ENCODE results near the gene WDR91.

Gene WDR91

GRCh38 chr7:135201350-135201749, 10.0 kb downstream of the WDR91 start:
- DNase-seq (ENCODE audit: low spot score) = no peak
- TF ChIP-seq CTCF (IDR thresholded peaks at IDR 0.05; ENCODE audit: borderline replicate concordance, control extremely low read depth, extremely low read depth, insufficient read depth, missing control alignments) = no peak
- in situ Hi-C loops (cut with MboI; ENCODE audit: low sequenced_read_pairs, unreplicated experiment) = no loop called here

GRCh38 chr7:135200821-135201331, 10.4 kb downstream of the WDR91 start:
- in situ Hi-C loops (cut with MboI; ENCODE audit: low sequenced_read_pairs, unreplicated experiment) = no loop called here
- DNase-seq (ENCODE audit: low spot score) = no peak
- TF ChIP-seq CTCF (IDR thresholded peaks at IDR 0.05; ENCODE audit: borderline replicate concordance, control extremely low read depth, extremely low read depth, insufficient read depth, missing control alignments) = no peak

GRCh38 chr7:135199439-135199838, 11.9 kb downstream of the WDR91 start:
- DNase-seq (ENCODE audit: low spot score) = no peak
- in situ Hi-C loops (cut with MboI; ENCODE audit: low sequenced_read_pairs, unreplicated experiment) = no loop called here
- TF ChIP-seq CTCF (IDR thresholded peaks at IDR 0.05; ENCODE audit: borderline replicate concordance, control extremely low read depth, extremely low read depth, insufficient read depth, missing control alignments) = no peak

- DNase-seq (ENCODE audit: low spot score) = no peak
- in situ Hi-C loops (cut with MboI; ENCODE audit: low sequenced_read_pairs, unreplicated experiment) = no loop called here
- no peak for TF ChIP-seq CTCF (IDR thresholded peaks at IDR 0.05; ENCODE audit: borderline replicate concordance, control extremely low read depth, extremely low read depth, insufficient read depth, missing control alignments)
These were observed 13.2 kb downstream of the WDR91 start for GRCh38 chr7:135197906-135198655.

- TF ChIP-seq CTCF (IDR thresholded peaks at IDR 0.05; ENCODE audit: borderline replicate concordance, control extremely low read depth, extremely low read depth, insufficient read depth, missing control alignments) = no peak
- no peak for DNase-seq (ENCODE audit: low spot score)
- in situ Hi-C loops (cut with MboI; ENCODE audit: low sequenced_read_pairs, unreplicated experiment) = no loop called here
These were observed 14.0 kb downstream of the WDR91 start for GRCh38 chr7:135197343-135197742.

- no peak for TF ChIP-seq CTCF (IDR thresholded peaks at IDR 0.05; ENCODE audit: borderline replicate concordance, control extremely low read depth, extremely low read depth, insufficient read depth, missing control alignments)
- in situ Hi-C loops (cut with MboI; ENCODE audit: low sequenced_read_pairs, unreplicated experiment) = no loop called here
- no peak for DNase-seq (ENCODE audit: low spot score)
These were observed 15.2 kb downstream of the WDR91 start for GRCh38 chr7:135195968-135196629.
